GM12872 (cell line): Measurements from ENCODE around the gene LCE3E.
A peak's percentile ranks its signal among the peaks of the same experiment; 100 is the strongest.

Experiments
- CTCF ChIP-seq: IDR thresholded peaks from 3 replicates; pipeline ENCODE4 v1.5.1; 2011; ENCODE audit warnings: low read depth, mild to moderate bottlenecking, low read length, moderate library complexity; ENCODE audit not compliant: insufficient read depth

Gene LCE3E

GRCh38 chr1:152566681-152567080 is at the start of gene LCE3E:
Gene LCE3E (minus strand): TSS chr1:152566780. CDS start chr1:152566208, 572 bp downstream.
- TF ChIP-seq CTCF: no peak

GRCh38 chr1:152613511-152613910 is 46.9 kb upstream of the LCE3E start, which contains the start of gene LCE3B:
Gene LCE3B (plus strand): TSS chr1:152613811. CDS start chr1:152613811, 0 bp downstream.
- TF ChIP-seq CTCF: no peak

GRCh38 chr1:152599934-152600333 is 33.4 kb upstream of the LCE3E start, which contains the start of gene LCE3C:
Gene LCE3C (plus strand): TSS chr1:152600234. CDS start chr1:152600732, 498 bp downstream.
- TF ChIP-seq CTCF: no peak

GRCh38 chr1:152596986-152597385 is 30.4 kb upstream of the LCE3E start:
- TF ChIP-seq CTCF: no peak

GRCh38 chr1:152585586-152585985 is 19.0 kb upstream of the LCE3E start:
- TF ChIP-seq CTCF: peak; percentile 44; the same call in 2 of the 3 replicates

- TF ChIP-seq CTCF: no peak
These were observed 16.1 kb upstream of the LCE3E start for GRCh38 chr1:152582647-152583046.

- no peak for TF ChIP-seq CTCF
These were observed 13.9 kb upstream of the LCE3E start, which contains the start of gene LCE3D for GRCh38 chr1:152580433-152580832. Gene LCE3D (minus strand): TSS chr1:152580516. CDS start chr1:152579936, 580 bp downstream.

- TF ChIP-seq CTCF: no peak
These were observed 10.6 kb upstream of the LCE3E start for GRCh38 chr1:152577168-152577567.
